Tibial artery (tissue), 4 donors: ENCODE results near the gene STRN3.
"Not testable (repeated sequence)": the region's sequence is repeated elsewhere in the genome, so short reads cannot be mapped to it uniquely, and the experiment has no call there.

Experiments used
- DNase-seq, 2 donors: peaks; one replicate each; pipeline ENCODE4 v3.0.0-alpha.2; 2019
- H3K27ac ChIP-seq, 2 donors: fragments of 200-600 bp; sonication (generic) in 1 of 2; 1 replicate in 1 of 2; 2 replicates in 1 of 2; pipeline ENCODE4 v1.5.1; 2018 to 2019; ENCODE audit warnings: mild to moderate bottlenecking in 1 of 2
- H3K27me3 ChIP-seq, 2 donors: fragments of 200-600 bp; sonication (generic) in 1 of 2; one replicate each; pipeline versions ENCODE4 v1.5.1 to v1.6.0; 2016 to 2019
- H3K36me3 ChIP-seq, 3 donors: fragments of 200-600 bp; sonication (generic) in 2 of 3; one replicate each; pipeline ENCODE4 v1.5.1; 2016 to 2019; ENCODE audit warnings: mild to moderate bottlenecking in 2 of 3
- H3K4me1 ChIP-seq, 4 donors: fragments of 200-600 bp; sonication (generic) in 2 of 4; 1 replicate in 3 of 4; 2 replicates in 1 of 4; pipeline ENCODE4 v1.5.1; 2016 to 2019
- H3K4me3 ChIP-seq, 2 donors: fragments of 200-600 bp; sonication (generic) in 1 of 2; 1 replicate in 1 of 2; 2 replicates in 1 of 2; pipeline ENCODE4 v1.5.1; 2018 to 2019; ENCODE audit warnings: mild to moderate bottlenecking in 2 of 2
- H3K9me3 ChIP-seq, 3 donors: fragments of 200-600 bp; sonication (generic) in 1 of 3; one replicate each; pipeline ENCODE4 v1.5.1; 2016 to 2019
- CTCF ChIP-seq, 2 experiments: fragments of 200-600 bp in 1 of 2; fragments of 450-650 bp in 1 of 2; IDR thresholded peaks; one replicate each; pipeline ENCODE4 v1.5.1; 2017 to 2019; ENCODE audit warnings: antibody characterized with exemption in 2 of 2, mild to moderate bottlenecking in 1 of 2, moderate library complexity in 1 of 2
- intact Hi-C: fragments of 100-400 bp; cut with DNase I; formaldehyde crosslinking; loops from one replicate; pipeline ENCODE4 v1.15.0; 2023; ENCODE audit warnings: low total_unique reads

Gene STRN3

GRCh38 chr14:31060253-31060875 lies 34.2 kb upstream of the STRN3 start:
- Histone ChIP-seq H3K4me1 (peaks cover 0 to 4% (median 0%) of the 10 kb centered on the region in 4 donors), H3K4me3 (no peak overlapping the region), H3K36me3 (no peaks in the 10 kb centered on the region), H3K27ac (no peak overlapping the region), H3K9me3 (no peaks in the 10 kb centered on the region), H3K27me3 (no peaks in the 10 kb centered on the region)
- no peak for TF ChIP-seq CTCF (IDR thresholded peaks at IDR 0.05)
- DNase-seq, result no peak
- intact Hi-C loops, result no loop called here

- peak in 1 of 2 donors; percentile 45 for DNase-seq
- TF ChIP-seq CTCF (IDR thresholded peaks at IDR 0.05), result no peak
- Histone ChIP-seq H3K27ac (no peak overlapping the region), H3K27me3 (no peaks in the 10 kb centered on the region), H3K36me3 (no peaks in the 10 kb centered on the region), H3K4me3 (no peak overlapping the region), H3K9me3 (no peaks in the 10 kb centered on the region), H3K4me1 (peaks cover 0 to 4% (median 0%) of the 10 kb centered on the region in 4 donors)
- intact Hi-C loops, result no loop called here
These were observed 33.2 kb upstream of the STRN3 start for GRCh38 chr14:31059152-31059924.

GRCh38 chr14:31057701-31058364 lies 31.7 kb upstream of the STRN3 start:
- no peak for TF ChIP-seq CTCF (IDR thresholded peaks at IDR 0.05)
- intact Hi-C loops, result no loop called here
- DNase-seq, result no peak
- Histone ChIP-seq H3K4me1 (peaks cover 0 to 9% (median 4%) of the 10 kb centered on the region in 4 donors), H3K27me3 (no peaks in the 10 kb centered on the region), H3K9me3 (no peaks in the 10 kb centered on the region), H3K4me3 (no peak overlapping the region), H3K36me3 (no peaks in the 10 kb centered on the region), H3K27ac (no peak overlapping the region)

- Histone ChIP-seq H3K4me3 (no peak overlapping the region), H3K27ac (no peak overlapping the region), H3K4me1 (peaks cover 0 to 9% (median 4%) of the 10 kb centered on the region in 4 donors), H3K36me3 (no peaks in the 10 kb centered on the region), H3K27me3 (no peaks in the 10 kb centered on the region), H3K9me3 (no peaks in the 10 kb centered on the region)
- intact Hi-C loops, result no loop called here
- DNase-seq, result no peak
- no peak for TF ChIP-seq CTCF (IDR thresholded peaks at IDR 0.05)
These were observed 30.9 kb upstream of the STRN3 start for GRCh38 chr14:31057035-31057434.

- intact Hi-C loops, H3K36me3 ChIP-seq, H3K27me3 ChIP-seq, H3K9me3 ChIP-seq, H3K4me3 ChIP-seq: not testable (repeated sequence)
- Histone ChIP-seq H3K27ac (peak overlapping the region in 1 of 2 donors; percentile 9), H3K4me1 (peaks cover 0 to 18% (median 4%) of the 10 kb centered on the region in 4 donors)
- peak; percentile 79 to 86 for DNase-seq
These were observed 26.9 kb upstream of the STRN3 start for GRCh38 chr14:31052905-31053586.
